Fibroblast of the aortic adventitia (primary cell): ENCODE results near the gene CTNNA3. TPM values are rescaled to one million over a fixed set of nuclear protein-coding genes. Genes with fewer than 3 reads are reported as not detected.

ENCODE experiments used
- DNase-seq: peaks from one replicate; pipeline ENCODE4 v3.0.0-alpha.2; 2010; ENCODE audit warnings: low read depth
- H3K4me3 ChIP-seq: 2 replicates; pipeline ENCODE4 v1.5.1; 2011; ENCODE audit warnings: low read depth, mild to moderate bottlenecking, control low read depth, low read length, moderate library complexity
- total RNA-seq: library from RNA; depleted of rRNA; stranded (reverse); fragments of >200 nt; gene quantifications from 2 replicates; pipeline ENCODE4 v1.2.3, GENCODE V29; 2012; ENCODE audit warnings: low replicate concordance
- TF ChIP-seq, protein P1 (sequence below): IDR thresholded peaks from 2 replicates; pipeline ENCODE4 v1.5.1; 2011; ENCODE audit warnings: mild to moderate bottlenecking, low read length, control low read depth, inconsistent platforms; ENCODE audit not compliant: insufficient read depth

Gene CTNNA3
- total RNA-seq, 1 donor: not detected

- DNase-seq: no peak
- TF ChIP-seq, protein P1, sequence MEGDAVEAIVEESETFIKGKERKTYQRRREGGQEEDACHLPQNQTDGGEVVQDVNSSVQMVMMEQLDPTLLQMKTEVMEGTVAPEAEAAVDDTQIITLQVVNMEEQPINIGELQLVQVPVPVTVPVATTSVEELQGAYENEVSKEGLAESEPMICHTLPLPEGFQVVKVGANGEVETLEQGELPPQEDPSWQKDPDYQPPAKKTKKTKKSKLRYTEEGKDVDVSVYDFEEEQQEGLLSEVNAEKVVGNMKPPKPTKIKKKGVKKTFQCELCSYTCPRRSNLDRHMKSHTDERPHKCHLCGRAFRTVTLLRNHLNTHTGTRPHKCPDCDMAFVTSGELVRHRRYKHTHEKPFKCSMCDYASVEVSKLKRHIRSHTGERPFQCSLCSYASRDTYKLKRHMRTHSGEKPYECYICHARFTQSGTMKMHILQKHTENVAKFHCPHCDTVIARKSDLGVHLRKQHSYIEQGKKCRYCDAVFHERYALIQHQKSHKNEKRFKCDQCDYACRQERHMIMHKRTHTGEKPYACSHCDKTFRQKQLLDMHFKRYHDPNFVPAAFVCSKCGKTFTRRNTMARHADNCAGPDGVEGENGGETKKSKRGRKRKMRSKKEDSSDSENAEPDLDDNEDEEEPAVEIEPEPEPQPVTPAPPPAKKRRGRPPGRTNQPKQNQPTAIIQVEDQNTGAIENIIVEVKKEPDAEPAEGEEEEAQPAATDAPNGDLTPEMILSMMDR: no peak
- no peak overlapping the region for H3K4me3 ChIP-seq
Measured at GRCh38 chr10:66466622-66467021, 1229.4 kb downstream of the CTNNA3 start.

- TF ChIP-seq, protein P1: no peak
- no peak for DNase-seq
Measured at GRCh38 chr10:66463611-66464010, 1232.4 kb downstream of the CTNNA3 start.

DNA sequence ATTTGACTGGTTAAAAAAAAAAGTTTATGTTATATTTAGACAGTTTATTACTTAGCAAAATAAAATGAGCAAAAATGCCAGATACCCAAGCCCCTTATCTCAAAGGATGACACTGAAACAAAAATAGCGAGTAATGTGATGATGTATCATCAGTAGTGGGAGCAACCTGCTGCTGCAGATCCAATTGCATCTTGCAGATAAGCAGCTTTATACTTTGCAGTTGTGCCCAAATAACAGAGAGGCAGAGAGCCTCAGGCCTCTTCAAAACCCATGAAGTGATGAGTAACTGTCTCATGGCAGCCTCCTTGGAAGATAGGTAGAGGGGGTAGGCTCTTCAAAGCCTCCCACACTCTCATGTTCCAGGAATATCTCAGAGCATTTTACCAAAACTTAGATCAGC, 1238.4 kb downstream of the CTNNA3 start:
- TF ChIP-seq, protein P1: no peak

More at GRCh38 chr10:66463611-66464010, 1232.4 kb downstream of the CTNNA3 start:
- no peak overlapping the region for H3K4me3 ChIP-seq

DNA sequence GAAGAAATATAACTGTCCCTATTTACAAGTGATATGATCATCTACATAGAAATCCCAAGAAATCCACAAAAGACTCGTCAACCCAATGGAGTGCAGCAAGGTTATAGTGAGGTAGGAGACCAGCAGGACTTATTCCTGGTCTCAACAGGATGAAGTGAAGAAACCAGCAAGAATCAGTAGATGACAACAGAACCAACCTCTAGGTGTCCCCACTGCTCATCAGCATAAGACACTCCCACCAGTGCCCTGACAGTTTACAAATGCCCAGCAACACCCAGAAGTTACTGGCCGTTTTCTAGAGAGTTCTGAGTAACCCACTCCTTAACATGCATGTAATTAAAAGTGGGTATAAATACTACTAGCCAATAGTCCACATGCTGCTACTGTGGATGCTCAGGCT, 1240.7 kb downstream of the CTNNA3 start:
- H3K4me3 ChIP-seq: no peak overlapping the region
- TF ChIP-seq, protein P1: no peak
- DNase-seq: no peak

More for the DNA sequence above, 1238.4 kb downstream of the CTNNA3 start:
- no peak overlapping the region for H3K4me3 ChIP-seq
- no peak for DNase-seq

GRCh38 chr10:66440568-66440967, 1255.4 kb downstream of the CTNNA3 start:
- H3K4me3 ChIP-seq: no peak overlapping the region
- TF ChIP-seq, protein P1: no peak
- no peak for DNase-seq

DNA sequence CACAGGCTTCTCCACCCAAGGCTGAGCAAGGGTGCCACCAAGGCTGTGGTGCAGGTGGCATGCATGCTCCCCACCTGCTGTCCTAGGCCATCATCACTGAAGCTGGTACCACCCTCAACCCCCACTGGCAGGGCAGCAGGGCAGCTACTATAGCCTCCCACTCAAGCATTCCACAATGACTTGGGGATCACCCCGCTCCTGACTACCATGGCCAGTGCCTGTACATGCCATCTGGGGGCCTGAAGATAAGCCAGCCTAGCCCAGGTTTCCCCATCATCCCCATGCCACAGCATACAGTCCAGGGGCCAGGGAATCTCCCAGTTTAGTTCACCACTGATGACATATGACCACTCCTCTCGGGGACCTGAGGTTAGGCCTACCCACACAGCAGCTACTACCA, 1281.1 kb downstream of the CTNNA3 start:
- no peak overlapping the region for H3K4me3 ChIP-seq
- DNase-seq: no peak
- TF ChIP-seq, protein P1: no peak

- no peak for DNase-seq
- TF ChIP-seq, protein P1: no peak
- H3K4me3 ChIP-seq: no peak overlapping the region
Measured at GRCh38 chr10:66405566-66405965, 1290.4 kb downstream of the CTNNA3 start.
